Ishikawa (cell line): Measurements from ENCODE around the gene SAV1.

Experiments used
- CEBPB ChIP-seq: IDR thresholded peaks from 2 replicates; pipeline ENCODE4 v1.6.1; 2012
- CREB1 ChIP-seq: IDR thresholded peaks from 2 replicates; pipeline ENCODE4 v1.6.1; 2012; ENCODE audit warnings: low read depth
- EGR1 ChIP-seq: IDR thresholded peaks from 2 replicates; pipeline ENCODE4 v1.6.1; 2012
- TAF1 ChIP-seq: IDR thresholded peaks from 2 replicates; pipeline ENCODE4 v1.6.1; 2012; ENCODE audit warnings: low read depth, mild to moderate bottlenecking
- TCF12 ChIP-seq: IDR thresholded peaks from 2 replicates; pipeline ENCODE4 v1.6.1; 2012; ENCODE audit warnings: low read depth

- no peak for TF ChIP-seq TAF1
- no peak for TF ChIP-seq CREB1
- no peak for TF ChIP-seq TCF12
- no peak for TF ChIP-seq CEBPB
- TF ChIP-seq EGR1 = no peak
Observed at GRCh38 chr14:50594577-50595316, 73.4 kb downstream of the SAV1 start.
